ENCODE data around the gene FGF11. TPM values are rescaled to one million over a fixed set of nuclear protein-coding genes. Genes with fewer than 3 reads are reported as not detected.

FGF11 gene
- total RNA-seq, 1 donor, result 3.9 TPM

- H3K4me3 ChIP-seq (ENCODE audit: low read depth, low read length), result peak within 1 kb of the TSS; percentile 86
- peak; percentile 87 for DNase-seq (ENCODE audit: low read depth)
- TF ChIP-seq CTCF (IDR thresholded peaks at IDR 0.05; ENCODE audit: insufficient read depth, low read depth, low read length), result peak; percentile 46
Measured at GRCh38 chr17:7394452-7395191, 44.7 kb upstream of the FGF11 start, which contains the start of gene PLSCR3. Gene PLSCR3 (minus strand): TSS chr17:7394525. CDS start chr17:7394110, 415 bp downstream.

GRCh38 chr17:7396147-7396546 lies 43.2 kb upstream of the FGF11 start:
- DNase-seq (ENCODE audit: low read depth), result no peak
- H3K4me3 ChIP-seq (ENCODE audit: low read depth, low read length), result no peak overlapping the region
- TF ChIP-seq CTCF (IDR thresholded peaks at IDR 0.05; ENCODE audit: insufficient read depth, low read depth, low read length), result no peak

GRCh38 chr17:7398612-7399011 lies 40.7 kb upstream of the FGF11 start:
- TF ChIP-seq CTCF (IDR thresholded peaks at IDR 0.05; ENCODE audit: insufficient read depth, low read depth, low read length), result no peak
- no peak overlapping the region for H3K4me3 ChIP-seq (ENCODE audit: low read depth, low read length)
- DNase-seq (ENCODE audit: low read depth), result no peak

- TF ChIP-seq CTCF (IDR thresholded peaks at IDR 0.05; ENCODE audit: insufficient read depth, low read depth, low read length), result no peak
- DNase-seq (ENCODE audit: low read depth), result no peak
- H3K4me3 ChIP-seq (ENCODE audit: low read depth, low read length), result peak overlapping the region; percentile 75
Measured at GRCh38 chr17:7403043-7403726, 36.1 kb upstream of the FGF11 start.

- no peak for DNase-seq (ENCODE audit: low read depth)
- H3K4me3 ChIP-seq (ENCODE audit: low read depth, low read length), result peak overlapping the region; percentile 75
- TF ChIP-seq CTCF (IDR thresholded peaks at IDR 0.05; ENCODE audit: insufficient read depth, low read depth, low read length), result no peak
Measured at GRCh38 chr17:7403727-7403976, 35.7 kb upstream of the FGF11 start.

- TF ChIP-seq CTCF (IDR thresholded peaks at IDR 0.05; ENCODE audit: insufficient read depth, low read depth, low read length), result no peak
- H3K4me3 ChIP-seq (ENCODE audit: low read depth, low read length), result peak within 1 kb of the TSS; percentile 83
- peak; percentile 100 for DNase-seq (ENCODE audit: low read depth)
Measured at GRCh38 chr17:7403977-7404736, 35.2 kb upstream of the FGF11 start, which contains the start of gene TMEM256. Gene TMEM256 (minus strand): TSS chr17:7404097. CDS start chr17:7404084, 13 bp downstream.
